Transverse colon (tissue), 4 donors: ENCODE data around the gene PCDHB8.

Source experiments
- EP300 ChIP-seq: sonication (generic); formaldehyde crosslinking; IDR thresholded peaks from one replicate; pipeline ENCODE4 v1.6.1; 2017; ENCODE audit warnings: antibody characterized with exemption, low read depth
- POLR2AphosphoS5 ChIP-seq, 3 donors: sonication (generic); formaldehyde crosslinking; IDR thresholded peaks; one replicate each; pipeline ENCODE4 v1.6.1; 2016; ENCODE audit warnings: antibody characterized with exemption in 3 of 3
- TF ChIP-seq, protein P1 (sequence below), 5 experiments: fragments of 200-600 bp in 3 of 5; fragments of 450-650 bp in 2 of 5; sonication (generic) in 3 of 5; IDR thresholded peaks; 1 replicate in 2 of 5; 2 replicates in 3 of 5; pipeline ENCODE4 v1.5.1; 2016 to 2017; ENCODE audit warnings: antibody characterized with exemption in 5 of 5, inconsistent platforms in 3 of 5, mild to moderate bottlenecking in 2 of 5, moderate library complexity in 1 of 5

DNA sequence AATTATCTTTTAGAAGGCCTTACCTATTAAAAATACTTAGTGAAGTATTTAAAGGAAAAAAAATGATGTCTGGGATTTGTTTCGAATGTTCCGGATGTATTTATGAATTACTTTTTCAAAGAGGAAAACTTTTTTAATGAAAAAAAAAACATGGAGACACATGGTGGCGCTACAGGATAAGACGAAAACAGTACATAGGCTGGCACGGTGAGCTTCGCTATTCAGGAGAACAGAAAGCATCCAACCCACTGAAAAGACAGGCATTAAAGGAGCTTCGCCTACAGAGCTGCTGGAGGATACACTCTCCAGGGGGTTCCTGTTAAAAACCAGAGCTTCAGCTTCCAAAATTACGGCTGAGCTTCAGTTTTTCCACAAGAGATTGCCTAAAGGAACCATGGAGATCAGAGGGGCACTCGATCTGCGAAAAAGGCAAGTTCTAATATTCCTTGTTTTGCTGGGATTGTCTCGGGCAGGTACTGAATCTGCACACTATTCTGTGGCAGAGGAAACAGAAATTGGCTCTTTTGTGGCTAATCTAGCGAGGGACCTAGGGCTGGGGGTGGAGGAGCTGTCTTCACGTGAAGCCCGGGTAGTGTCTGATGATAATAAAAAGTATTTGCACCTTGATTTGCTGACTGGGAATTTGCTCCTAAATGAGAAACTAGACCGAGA lies 45.7 kb downstream of the PCDHB8 start, which contains the start of gene PCDHB14:
- TF ChIP-seq, protein P1, sequence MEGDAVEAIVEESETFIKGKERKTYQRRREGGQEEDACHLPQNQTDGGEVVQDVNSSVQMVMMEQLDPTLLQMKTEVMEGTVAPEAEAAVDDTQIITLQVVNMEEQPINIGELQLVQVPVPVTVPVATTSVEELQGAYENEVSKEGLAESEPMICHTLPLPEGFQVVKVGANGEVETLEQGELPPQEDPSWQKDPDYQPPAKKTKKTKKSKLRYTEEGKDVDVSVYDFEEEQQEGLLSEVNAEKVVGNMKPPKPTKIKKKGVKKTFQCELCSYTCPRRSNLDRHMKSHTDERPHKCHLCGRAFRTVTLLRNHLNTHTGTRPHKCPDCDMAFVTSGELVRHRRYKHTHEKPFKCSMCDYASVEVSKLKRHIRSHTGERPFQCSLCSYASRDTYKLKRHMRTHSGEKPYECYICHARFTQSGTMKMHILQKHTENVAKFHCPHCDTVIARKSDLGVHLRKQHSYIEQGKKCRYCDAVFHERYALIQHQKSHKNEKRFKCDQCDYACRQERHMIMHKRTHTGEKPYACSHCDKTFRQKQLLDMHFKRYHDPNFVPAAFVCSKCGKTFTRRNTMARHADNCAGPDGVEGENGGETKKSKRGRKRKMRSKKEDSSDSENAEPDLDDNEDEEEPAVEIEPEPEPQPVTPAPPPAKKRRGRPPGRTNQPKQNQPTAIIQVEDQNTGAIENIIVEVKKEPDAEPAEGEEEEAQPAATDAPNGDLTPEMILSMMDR (IDR thresholded peaks at IDR 0.05), result peak in 2 of 5 experiments; percentile 6 to 16
- TF ChIP-seq POLR2AphosphoS5 (IDR thresholded peaks at IDR 0.05), result no peak
- no peak for TF ChIP-seq EP300
